GM19468 (cell line): Measurements from ENCODE around the gene TRIM10.
"Not testable (repeated sequence)": the region's sequence is repeated elsewhere in the genome, so short reads cannot be mapped to it uniquely, and the experiment has no call there.

Source experiments
- ATAC-seq: cut with Tn5 transposase; IDR thresholded peaks from one replicate; pipeline ENCODE4 v1.9.1; 2021; ENCODE audit warnings: mild to moderate bottlenecking, moderate library complexity, moderate number of reproducible peaks; ENCODE audit not compliant: unreplicated experiment; ENCODE audit errors: extremely low read depth

The TRIM10 gene

GRCh38 chr6:30131947-30132497 lies 29.0 kb downstream of the TRIM10 start:
- ATAC-seq, result no peak

GRCh38 chr6:30130887-30131862 lies 29.8 kb downstream of the TRIM10 start:
- ATAC-seq, result no peak

- ATAC-seq, result no peak
Measured at GRCh38 chr6:30130179-30130679, 30.8 kb downstream of the TRIM10 start.

- no peak for ATAC-seq
Measured at GRCh38 chr6:30129265-30130178, 31.5 kb downstream of the TRIM10 start.

- no peak for ATAC-seq
Measured at GRCh38 chr6:30127238-30128093, 33.5 kb downstream of the TRIM10 start.

GRCh38 chr6:30122515-30122914 lies 38.5 kb downstream of the TRIM10 start:
- no peak for ATAC-seq

- ATAC-seq, result no peak
Measured at GRCh38 chr6:30121446-30122366, 39.3 kb downstream of the TRIM10 start.

- ATAC-seq, result not testable (repeated sequence)
Measured at GRCh38 chr6:30118691-30119090, 42.3 kb downstream of the TRIM10 start.

GRCh38 chr6:30116724-30117123 lies 44.3 kb downstream of the TRIM10 start:
- no peak for ATAC-seq

GRCh38 chr6:30113841-30114240 lies 47.2 kb downstream of the TRIM10 start:
- ATAC-seq, result no peak

GRCh38 chr6:30113003-30113759 lies 47.8 kb downstream of the TRIM10 start, which contains the start of gene TRIM31:
TSS of gene TRIM31 (minus strand) at chr6:30113090. CDS start at chr6:30112805, 285 bp downstream.
- no peak for ATAC-seq

- ATAC-seq, result no peak
Measured at GRCh38 chr6:30112402-30112994, 48.5 kb downstream of the TRIM10 start.

- ATAC-seq, result no peak
Measured at GRCh38 chr6:30111266-30111856, 49.6 kb downstream of the TRIM10 start.

GRCh38 chr6:30104661-30105060 lies 56.4 kb downstream of the TRIM10 start:
- ATAC-seq, result no peak

GRCh38 chr6:30103872-30104179 lies 57.2 kb downstream of the TRIM10 start:
- ATAC-seq, result no peak

GRCh38 chr6:30102970-30103871 lies 57.8 kb downstream of the TRIM10 start:
- ATAC-seq, result peak; percentile 47
